Measurements from ENCODE around the gene FKBP8. TPM values are rescaled to one million over a fixed set of nuclear protein-coding genes. Genes with fewer than 3 reads are reported as not detected.

FKBP8 gene
- total RNA-seq, 1 donor from 2014 or later, result 250 TPM

- TF ChIP-seq CTCF (IDR thresholded peaks at IDR 0.05; ENCODE audit: unreplicated experiment), result no peak
- DNase-seq (ENCODE audit: low spot score in 2 of 2, unreplicated experiment in 2 of 2), result no peak
- Mint-ChIP-seq H3K27ac (peak overlapping the region; percentile 56), H3K4me1 (peaks cover 10% of the 10 kb centered on the region), H3K9me3 (no peaks in the 10 kb centered on the region), H3K36me3 (peaks cover 16% of the 10 kb centered on the region), H3K4me3 (no peak overlapping the region), H3K27me3 (ENCODE audit: low read depth) (peaks cover 3% of the 10 kb centered on the region)
Observed at GRCh38 chr19:18577365-18577914, 34.1 kb upstream of the FKBP8 start.

- Mint-ChIP-seq H3K4me3 (no peak overlapping the region), H3K27me3 (ENCODE audit: low read depth) (peaks cover 2% of the 10 kb centered on the region), H3K27ac (no peak overlapping the region), H3K4me1 (peaks cover 14% of the 10 kb centered on the region), H3K36me3 (peaks cover 17% of the 10 kb centered on the region), H3K9me3 (no peaks in the 10 kb centered on the region)
- no peak for TF ChIP-seq CTCF (IDR thresholded peaks at IDR 0.05; ENCODE audit: unreplicated experiment)
- no peak for DNase-seq (ENCODE audit: low spot score in 2 of 2, unreplicated experiment in 2 of 2)
Observed at GRCh38 chr19:18576383-18576782, 33.0 kb upstream of the FKBP8 start.

GRCh38 chr19:18574691-18575291 lies 31.4 kb upstream of the FKBP8 start:
- no peak for DNase-seq (ENCODE audit: low spot score in 2 of 2, unreplicated experiment in 2 of 2)
- peaks cover 21% of the 10 kb centered on the region for H3K36me3 Mint-ChIP-seq
- no peak for TF ChIP-seq CTCF (IDR thresholded peaks at IDR 0.05; ENCODE audit: unreplicated experiment)
- no peak overlapping the region for H3K4me3 Mint-ChIP-seq
- H3K27me3 Mint-ChIP-seq (ENCODE audit: low read depth), result no peaks in the 10 kb centered on the region
- H3K27ac Mint-ChIP-seq, result peak overlapping the region; percentile 43
- peaks cover 16% of the 10 kb centered on the region for H3K4me1 Mint-ChIP-seq
- H3K9me3 Mint-ChIP-seq, result no peaks in the 10 kb centered on the region

- peak within 1 kb of the TSS; percentile 98 for H3K27ac Mint-ChIP-seq
- peaks cover 38% of the 10 kb centered on the region for H3K36me3 Mint-ChIP-seq
- no peaks in the 10 kb centered on the region for H3K9me3 Mint-ChIP-seq
- H3K4me3 Mint-ChIP-seq, result peak within 1 kb of the TSS; percentile 89
- no peaks in the 10 kb centered on the region for H3K27me3 Mint-ChIP-seq (ENCODE audit: low read depth)
- no peak for TF ChIP-seq CTCF (IDR thresholded peaks at IDR 0.05; ENCODE audit: unreplicated experiment)
- DNase-seq (ENCODE audit: low spot score in 2 of 2, unreplicated experiment in 2 of 2), result peak; percentile 97 to 99
- peaks cover 16% of the 10 kb centered on the region for H3K4me1 Mint-ChIP-seq
Observed at GRCh38 chr19:18571564-18572344, 28.4 kb upstream of the FKBP8 start, which contains the start of gene UBA52. Gene UBA52 (plus strand): TSS chr19:18571857. CDS start chr19:18573301, 1,444 bp downstream.

GRCh38 chr19:18568367-18568766 lies 25.0 kb upstream of the FKBP8 start:
- no peaks in the 10 kb centered on the region for H3K27me3 Mint-ChIP-seq (ENCODE audit: low read depth)
- H3K9me3 Mint-ChIP-seq, result no peaks in the 10 kb centered on the region
- H3K4me3 Mint-ChIP-seq, result no peak overlapping the region
- TF ChIP-seq CTCF (IDR thresholded peaks at IDR 0.05; ENCODE audit: unreplicated experiment), result no peak
- peaks cover 37% of the 10 kb centered on the region for H3K36me3 Mint-ChIP-seq
- H3K4me1 Mint-ChIP-seq, result peaks cover 16% of the 10 kb centered on the region
- DNase-seq (ENCODE audit: low spot score in 2 of 2, unreplicated experiment in 2 of 2), result no peak
- no peak overlapping the region for H3K27ac Mint-ChIP-seq

Data from mesothelial cell of epicardium (in vitro differentiated cells).